GM12864 (cell line): ENCODE data around the gene KCNAB2.

Experiments used
- DNase-seq: peaks from one replicate; pipeline ENCODE4 v3.0.0-alpha.2; 2011; ENCODE audit warnings: low read depth
- H3K4me3 ChIP-seq: 2 replicates; pipeline ENCODE4 v1.5.1; 2011; ENCODE audit warnings: mild to moderate bottlenecking, low read depth, low read length, control low read depth
- CTCF ChIP-seq: IDR thresholded peaks from 2 replicates; pipeline ENCODE4 v1.5.1; 2011; ENCODE audit warnings: low read depth, mild to moderate bottlenecking, moderate library complexity, low read length, control low read depth, inconsistent platforms; ENCODE audit errors: missing control alignments

KCNAB2 gene

GRCh38 chr1:6105218-6105679 is 59.6 kb downstream of the KCNAB2 start:
- no peak for DNase-seq
- TF ChIP-seq CTCF = no peak
- no peak overlapping the region for H3K4me3 ChIP-seq

GRCh38 chr1:6105763-6106162 is 60.1 kb downstream of the KCNAB2 start:
- no peak for DNase-seq
- TF ChIP-seq CTCF = no peak
- no peak overlapping the region for H3K4me3 ChIP-seq

GRCh38 chr1:6106321-6106731 is 60.6 kb downstream of the KCNAB2 start:
- H3K4me3 ChIP-seq = no peak overlapping the region
- no peak for TF ChIP-seq CTCF
- DNase-seq = no peak

GRCh38 chr1:6106977-6107376 is 61.3 kb downstream of the KCNAB2 start:
- no peak for TF ChIP-seq CTCF
- no peak for DNase-seq
- no peak overlapping the region for H3K4me3 ChIP-seq

- DNase-seq = no peak
- no peak overlapping the region for H3K4me3 ChIP-seq
- TF ChIP-seq CTCF = no peak
Measured at GRCh38 chr1:6107409-6108356, 62.0 kb downstream of the KCNAB2 start.

- DNase-seq = no peak
- no peak for TF ChIP-seq CTCF
- no peak overlapping the region for H3K4me3 ChIP-seq
Measured at GRCh38 chr1:6108476-6108875, 62.8 kb downstream of the KCNAB2 start.
